Erythroblast (primary cell): ENCODE data around the gene HCN4.

Source experiments
- GATA1 ChIP-seq: IDR thresholded peaks from 2 replicates; pipeline ENCODE4 v1.6.1; 2011; ENCODE audit warnings: low read depth, mild to moderate bottlenecking, control low read depth, low read length, moderate library complexity
- POLR2A ChIP-seq: IDR thresholded peaks from 2 replicates; pipeline ENCODE4 v1.6.1; 2011; ENCODE audit warnings: mild to moderate bottlenecking, low read length

DNA sequence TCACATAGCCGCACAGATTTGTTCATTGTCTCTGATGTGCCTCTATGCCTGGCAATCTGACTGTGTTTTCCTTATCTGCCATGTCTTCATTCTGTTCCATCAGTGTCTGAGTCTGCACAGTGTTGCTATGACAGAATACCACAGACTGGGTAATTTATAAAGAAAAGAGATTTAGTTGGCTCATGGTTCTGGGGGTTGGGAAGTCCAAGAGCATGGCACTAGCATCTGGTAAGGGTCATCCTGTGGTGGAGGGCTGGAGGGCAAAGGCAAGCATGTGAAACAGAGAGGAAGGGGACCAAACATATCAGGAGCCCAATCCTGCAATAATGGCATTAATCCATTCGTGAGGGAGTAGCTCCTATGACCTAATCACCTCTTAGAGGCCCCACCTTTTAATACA, 11.9 kb upstream of the HCN4 start:
- TF ChIP-seq POLR2A = no peak
- no peak for TF ChIP-seq GATA1
